Retina (tissue), 1 donor: ENCODE data around the gene AGFG2.

Source experiments
- DNase-seq: peaks from one replicate; pipeline ENCODE4 v3.0.0-alpha.2; 2016

AGFG2 gene

GRCh38 chr7:100573691-100574361, 34.8 kb downstream of the AGFG2 start, which contains the start of gene SAP25:
Gene SAP25, minus strand, starts transcription at chr7:100573900. Its CDS starts 158 bp downstream, at chr7:100573742.
- DNase-seq = no peak

GRCh38 chr7:100574362-100575205, 35.6 kb downstream of the AGFG2 start:
- DNase-seq = no peak

GRCh38 chr7:100575206-100575631, 36.2 kb downstream of the AGFG2 start:
- no peak for DNase-seq

- DNase-seq = no peak
Observed at GRCh38 chr7:100575746-100576383, 36.9 kb downstream of the AGFG2 start.

GRCh38 chr7:100576384-100576993, 37.5 kb downstream of the AGFG2 start:
- DNase-seq = no peak

GRCh38 chr7:100577103-100577502, 38.1 kb downstream of the AGFG2 start:
- no peak for DNase-seq

- DNase-seq = no peak
Observed at GRCh38 chr7:100577507-100577906, 38.5 kb downstream of the AGFG2 start.

GRCh38 chr7:100578246-100579183, 39.5 kb downstream of the AGFG2 start:
- no peak for DNase-seq

GRCh38 chr7:100580466-100581283, 41.7 kb downstream of the AGFG2 start:
- DNase-seq = no peak

GRCh38 chr7:100582041-100582579, 43.1 kb downstream of the AGFG2 start:
- no peak for DNase-seq

GRCh38 chr7:100582650-100583049, 43.6 kb downstream of the AGFG2 start:
- no peak for DNase-seq

GRCh38 chr7:100583132-100584053, 44.4 kb downstream of the AGFG2 start:
- no peak for DNase-seq

GRCh38 chr7:100584054-100584682, 45.2 kb downstream of the AGFG2 start:
- no peak for DNase-seq

- peak; percentile 51 for DNase-seq
Observed at GRCh38 chr7:100584683-100585510, 45.9 kb downstream of the AGFG2 start.

- no peak for DNase-seq
Observed at GRCh38 chr7:100585511-100586265, 46.7 kb downstream of the AGFG2 start, which contains the start of gene LRCH4. Gene LRCH4, minus strand, starts transcription at chr7:100586129. Its CDS starts 29 bp downstream, at chr7:100586100.

- DNase-seq = peak; percentile 99
Observed at GRCh38 chr7:100586266-100587025, 47.4 kb downstream of the AGFG2 start, which contains the start of gene FBXO24. Gene FBXO24, plus strand, starts transcription at chr7:100586328. Its CDS starts 298 bp downstream, at chr7:100586626.
